Stimulated activated CD8-positive, alpha-beta memory T cell treated with anti-CD3 and anti-CD28 coated beads, Interleukin-15, amount 100 ng/mL, for 1 hour (primary cell): ENCODE measurements around the gene AKT3.

Source experiments
- DNase-seq: peaks from one replicate; pipeline ENCODE4 v3.0.0-alpha.2; 2020; ENCODE audit warnings: low read depth

Gene AKT3

GRCh38 chr1:243487036-243487648 is 362.9 kb downstream of the AKT3 start:
- no peak for DNase-seq

DNA sequence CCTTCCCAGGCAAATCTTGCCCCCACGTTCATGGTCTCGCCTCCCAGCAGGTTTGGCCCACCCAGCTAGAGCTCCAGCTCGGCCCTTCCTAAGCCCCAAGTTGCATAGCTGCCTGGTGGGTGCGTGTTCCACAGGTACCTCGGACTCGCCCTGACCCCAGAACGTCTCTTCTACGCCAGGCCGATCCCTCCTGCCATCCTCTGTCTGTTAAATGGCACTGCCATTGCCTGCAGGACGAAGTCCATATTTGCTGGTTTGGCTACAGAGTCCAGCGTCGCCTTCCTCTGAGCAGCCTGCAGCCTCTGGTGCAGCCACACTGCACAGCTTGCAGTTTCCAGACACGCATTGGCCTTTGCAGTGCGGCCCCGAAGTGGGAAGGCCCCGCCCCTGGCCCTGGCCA is 366.1 kb downstream of the AKT3 start:
- no peak for DNase-seq

DNA sequence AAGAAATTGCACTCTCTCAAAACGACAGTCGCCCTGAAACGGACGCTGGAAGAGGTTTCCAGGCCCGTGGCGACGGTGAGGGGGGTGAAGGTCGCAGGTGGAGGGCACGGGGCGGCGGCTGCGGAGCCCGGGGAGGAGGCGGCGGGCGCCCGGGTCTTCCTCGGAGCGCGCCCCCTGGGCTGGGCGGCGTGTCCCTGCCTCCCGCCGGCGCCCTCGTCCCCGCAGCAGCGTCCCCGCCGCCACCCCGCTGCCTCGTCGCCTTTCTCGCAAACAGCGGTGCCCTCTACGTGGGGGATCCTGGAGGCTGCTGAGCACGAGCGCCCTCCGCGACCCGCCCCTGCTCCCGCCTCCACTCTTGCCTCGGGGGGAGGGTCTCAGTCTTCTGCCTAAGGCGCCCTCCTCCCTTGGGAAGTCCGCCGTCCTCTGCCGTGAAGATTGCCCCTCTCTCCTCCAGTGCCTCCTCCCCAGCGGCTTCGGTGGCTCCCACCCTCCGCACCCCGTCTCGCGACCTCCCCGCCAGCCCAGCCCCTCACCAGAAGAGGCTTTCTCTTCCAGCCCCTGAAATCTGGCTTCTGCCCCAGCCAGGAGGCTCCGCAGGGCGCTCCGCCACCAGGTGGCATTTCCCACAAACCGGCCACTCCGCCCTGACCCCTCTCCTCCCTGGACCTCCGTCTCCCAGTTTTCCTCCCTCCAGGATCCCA is 366.8 kb downstream of the AKT3 start:
- DNase-seq: no peak

- no peak for DNase-seq
Measured at GRCh38 chr1:243482141-243483022, 367.7 kb downstream of the AKT3 start.

DNA sequence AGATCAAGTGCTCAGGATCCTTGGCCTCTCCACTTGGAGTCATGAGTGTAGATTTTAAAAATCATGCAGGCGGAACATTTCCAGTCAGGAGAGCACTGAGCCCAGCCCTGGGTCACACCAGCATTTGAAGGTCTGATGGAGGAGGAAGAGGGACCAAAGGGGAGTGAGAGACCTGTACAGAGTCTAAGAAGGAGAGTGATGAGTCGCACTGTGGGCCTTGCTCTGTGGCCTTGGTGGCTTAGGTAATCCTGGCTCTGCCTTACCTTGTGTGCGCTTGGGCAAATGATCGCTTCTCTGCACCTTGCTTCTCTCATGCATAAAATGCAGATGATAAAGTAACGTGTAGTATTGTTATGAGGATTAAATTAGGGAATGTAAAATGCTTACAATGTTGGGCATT is 368.9 kb downstream of the AKT3 start:
- no peak for DNase-seq

DNA sequence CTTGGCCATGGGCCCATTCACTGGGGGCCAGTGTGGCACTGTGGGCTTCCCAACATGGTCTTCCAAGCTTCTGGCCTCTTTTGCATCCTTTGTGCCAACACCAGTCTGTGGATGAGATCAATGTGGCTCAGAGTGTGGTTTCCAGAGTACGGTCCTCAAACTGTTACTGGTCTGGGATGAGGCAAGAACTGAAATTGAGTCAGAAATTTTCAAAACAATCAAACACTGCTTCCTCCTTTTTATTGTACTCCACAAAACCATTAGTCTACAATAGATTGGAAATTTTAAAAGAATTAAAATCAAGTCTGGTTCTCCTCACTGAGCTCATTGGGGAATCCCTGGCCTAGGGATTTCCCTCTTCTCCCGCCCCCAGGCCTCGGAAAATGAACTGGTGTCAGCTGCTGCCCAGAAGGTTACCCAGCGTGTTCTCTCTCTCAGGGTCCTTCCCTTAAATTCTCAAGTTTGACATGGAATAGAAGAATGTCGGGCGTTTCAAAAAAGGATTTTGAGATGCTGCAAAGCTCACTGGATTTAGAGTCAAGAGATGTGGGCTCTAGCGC is 372.2 kb downstream of the AKT3 start:
- no peak for DNase-seq

DNA sequence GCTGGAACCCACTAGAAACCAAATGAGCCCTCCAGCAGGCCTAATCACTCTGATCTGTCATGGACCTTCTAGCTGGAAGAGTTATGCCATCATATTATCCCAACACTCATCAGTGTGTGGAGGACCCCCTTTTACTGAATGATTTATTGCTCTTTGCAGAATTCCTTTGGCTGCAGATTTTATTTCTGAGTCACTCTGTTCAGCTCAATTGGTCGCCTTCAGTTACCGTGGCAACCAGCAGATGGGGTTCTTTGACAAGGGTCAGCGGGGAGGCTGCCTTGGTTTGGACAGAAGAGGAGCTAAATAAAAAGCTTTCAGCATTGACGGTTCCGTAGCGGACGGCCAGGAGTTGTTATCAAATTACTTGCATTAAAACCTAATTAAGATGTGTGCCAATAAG is 374.1 kb downstream of the AKT3 start:
- no peak for DNase-seq

DNA sequence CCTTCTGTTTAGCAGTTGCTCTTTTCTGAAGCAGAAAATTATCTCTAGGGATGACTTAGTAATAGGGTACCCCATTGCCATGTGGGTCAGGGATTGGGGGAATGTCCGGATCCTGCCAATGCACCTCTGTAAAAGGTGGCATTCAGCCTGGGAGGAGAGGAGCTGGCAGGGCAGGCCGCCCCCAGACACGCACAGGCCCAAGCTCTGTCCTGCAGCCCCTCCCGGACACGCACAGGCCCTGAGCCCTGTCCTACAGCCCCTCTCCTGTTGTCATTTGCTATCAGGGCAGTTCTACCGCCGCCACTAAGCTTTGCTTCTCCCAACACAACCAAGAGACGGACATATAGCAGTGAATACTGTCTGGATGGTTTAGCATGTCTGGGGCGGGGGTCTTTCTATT is 375.1 kb downstream of the AKT3 start:
- DNase-seq: no peak

DNA sequence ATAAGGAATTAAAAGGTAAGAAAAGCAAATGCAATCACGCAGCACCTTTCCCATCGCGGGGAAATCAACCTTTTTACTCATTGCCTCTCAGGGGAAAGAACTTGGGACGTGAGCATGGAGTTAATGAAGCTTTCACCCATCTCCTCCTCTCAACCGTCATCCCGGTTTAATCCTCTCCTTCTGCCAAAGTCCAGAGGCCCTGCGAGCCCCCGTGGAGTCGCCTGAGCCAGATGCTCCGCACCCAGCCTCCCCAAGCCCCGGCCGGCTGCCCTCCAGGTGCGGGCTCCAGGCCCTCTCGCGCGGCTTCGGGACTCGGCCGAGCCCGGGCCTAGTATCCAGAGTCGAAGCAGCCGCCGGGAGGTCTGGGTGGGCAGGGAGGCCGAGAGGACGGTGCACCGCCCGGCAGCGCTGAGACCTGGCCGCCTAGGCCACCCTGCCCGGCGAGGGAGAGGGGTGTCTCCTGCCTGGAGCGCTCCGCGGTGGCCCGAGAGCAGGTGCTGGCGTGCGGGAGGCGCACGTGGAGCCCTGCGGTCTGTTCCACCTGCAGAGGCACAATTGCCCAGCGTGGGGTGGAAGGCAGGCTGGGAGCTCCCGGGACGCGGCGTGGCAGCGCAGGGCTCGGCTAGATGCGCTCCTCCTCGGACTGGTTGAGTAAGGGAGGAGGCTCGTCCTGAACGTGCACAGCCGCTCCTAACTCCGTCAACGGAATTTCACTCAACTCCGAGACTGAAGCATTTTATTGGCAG is 375.7 kb downstream of the AKT3 start:
- no peak for DNase-seq

GRCh38 chr1:243473227-243474135 is 376.6 kb downstream of the AKT3 start:
- no peak for DNase-seq

DNA sequence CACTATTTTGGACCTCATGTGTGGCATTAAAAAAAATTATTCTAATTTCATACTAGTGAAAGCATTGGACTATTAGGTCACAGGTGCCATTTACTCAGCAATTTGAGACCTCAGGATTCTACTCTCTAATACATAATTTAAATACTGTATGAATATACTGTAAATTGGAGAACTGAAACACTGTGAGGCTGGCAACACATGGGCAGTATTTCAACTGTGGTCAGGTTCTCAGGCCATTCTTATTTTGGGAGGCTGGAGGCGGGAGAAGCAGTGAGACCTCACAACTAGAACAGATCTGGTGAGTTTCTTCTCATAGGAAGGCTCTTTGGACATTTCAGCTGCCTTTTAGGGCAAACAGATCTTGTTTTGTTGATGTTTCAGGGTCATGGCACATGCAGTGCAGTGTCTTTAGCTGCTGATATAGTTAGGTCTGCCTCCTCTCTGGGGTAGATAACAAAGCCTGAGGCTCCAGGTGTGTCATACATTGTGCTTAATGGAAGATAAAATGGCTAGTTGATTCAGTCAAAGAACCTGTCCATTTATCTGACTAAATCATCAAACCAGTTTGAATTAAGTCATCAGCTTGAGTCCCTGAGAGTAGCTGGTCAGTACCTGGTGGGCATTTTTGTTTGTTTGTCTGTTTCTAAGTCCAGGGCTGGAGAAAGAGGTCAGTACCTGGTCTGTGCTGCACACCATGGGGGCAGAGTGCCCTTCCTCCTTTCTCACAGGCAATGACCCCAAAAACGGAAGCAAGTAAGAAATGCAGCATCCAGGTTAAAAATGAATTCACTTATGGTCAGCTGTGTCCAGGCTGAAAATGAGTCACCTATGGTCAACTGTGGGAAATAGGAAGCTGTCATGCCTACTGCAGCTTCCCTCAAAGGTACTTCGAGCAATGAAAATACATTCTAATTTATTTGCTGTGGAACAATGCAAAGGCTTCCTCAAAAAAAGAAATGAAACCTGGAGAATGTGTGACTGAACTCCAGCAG is 378.0 kb downstream of the AKT3 start:
- DNase-seq: no peak

DNA sequence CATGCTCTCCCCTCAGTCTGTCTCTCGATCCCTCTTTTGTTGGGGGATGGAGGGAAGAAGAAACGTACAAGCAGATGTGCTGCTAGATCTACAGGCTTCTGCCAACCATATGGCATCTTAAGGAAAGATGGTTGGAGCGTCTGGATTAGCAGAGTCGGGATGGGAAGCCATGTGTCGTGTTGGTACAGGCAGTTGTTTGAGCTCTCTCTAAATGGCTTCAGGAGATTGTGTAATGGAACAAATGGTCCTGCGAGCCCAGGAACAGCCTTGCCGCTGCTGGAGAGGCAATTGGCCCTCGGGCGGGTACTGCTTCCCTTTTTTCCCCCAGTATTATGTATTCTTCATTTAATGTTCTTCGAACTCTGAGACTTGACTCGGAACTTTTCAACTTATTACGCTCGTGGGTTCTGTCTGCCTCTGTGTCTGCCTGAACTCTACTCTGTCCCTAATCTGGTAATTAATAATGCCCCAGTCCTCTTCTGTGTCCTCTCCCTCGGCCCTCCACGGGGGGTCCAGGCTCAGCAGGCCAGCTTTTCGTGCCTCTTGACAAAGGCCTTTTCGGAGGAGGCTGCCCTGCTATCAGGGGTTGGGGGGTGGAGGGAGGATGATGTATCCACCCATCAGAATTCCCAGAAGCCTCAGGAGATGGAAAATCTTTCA is 378.9 kb downstream of the AKT3 start:
- DNase-seq: no peak

GRCh38 chr1:243470502-243470901 is 379.5 kb downstream of the AKT3 start:
- no peak for DNase-seq

DNA sequence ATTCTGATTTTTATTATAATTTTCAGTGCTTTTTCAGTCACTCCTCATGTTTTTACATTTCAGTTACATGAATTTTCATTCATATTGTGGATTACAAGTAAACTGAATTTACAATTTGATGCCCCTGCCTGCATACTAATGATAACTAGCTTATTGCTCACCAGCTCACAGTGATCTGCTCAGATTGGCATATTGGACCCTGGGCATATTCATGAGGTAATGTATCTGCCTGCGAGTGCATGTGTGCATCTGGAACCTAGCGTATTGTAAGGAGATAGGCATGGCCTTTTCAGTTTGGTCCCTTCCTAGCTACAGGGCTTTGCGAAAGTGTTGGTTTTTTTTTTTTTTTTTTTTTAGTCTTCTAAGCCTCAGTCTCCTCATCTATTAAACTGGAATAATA is 380.5 kb downstream of the AKT3 start:
- no peak for DNase-seq

DNA sequence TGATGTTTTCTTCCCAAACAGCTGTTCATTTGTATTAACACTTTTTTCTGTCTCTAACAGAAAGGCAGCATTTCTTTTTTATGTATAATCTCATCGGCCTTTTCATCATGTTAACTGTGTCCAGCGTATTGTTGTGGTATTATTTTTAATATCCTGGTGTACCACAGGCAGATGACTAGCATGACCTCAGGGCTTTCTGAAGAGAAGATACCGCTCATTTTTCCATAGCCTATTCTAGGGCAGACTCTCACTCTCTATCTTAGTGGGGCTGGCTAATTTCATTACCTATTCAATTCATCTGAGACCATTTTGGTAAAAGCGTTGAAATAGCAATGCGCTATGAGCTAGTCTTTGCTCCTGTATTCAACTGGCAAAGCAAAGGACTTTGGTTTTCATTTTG is 384.3 kb downstream of the AKT3 start:
- no peak for DNase-seq

DNA sequence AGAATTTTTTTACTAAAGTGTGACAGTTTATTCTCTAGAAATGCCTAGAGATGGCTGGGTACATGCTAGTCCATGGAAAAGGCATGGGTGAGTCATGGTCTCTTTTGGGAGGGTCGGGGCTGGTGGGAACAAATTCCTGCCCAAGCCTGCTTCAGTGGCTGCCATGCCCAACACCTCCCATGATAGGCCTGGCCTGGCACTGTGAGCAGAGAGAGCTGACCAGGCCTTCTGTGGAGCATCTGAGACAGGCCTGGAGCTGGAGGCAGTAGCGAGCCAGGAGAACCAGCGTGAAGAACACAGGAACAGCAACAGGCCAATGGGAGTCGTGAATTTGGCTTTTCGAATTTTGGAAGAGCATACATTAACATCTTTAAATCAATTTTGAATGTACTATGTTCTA is 385.0 kb downstream of the AKT3 start:
- no peak for DNase-seq

- DNase-seq: no peak
Measured at GRCh38 chr1:243462929-243463697, 386.9 kb downstream of the AKT3 start.

GRCh38 chr1:243461700-243462099 is 388.3 kb downstream of the AKT3 start:
- DNase-seq: no peak
